Panc1 (cell line): ENCODE data around the gene KIF7. TPM values are rescaled to one million over a fixed set of nuclear protein-coding genes. Genes with fewer than 3 reads are reported as not detected.

ENCODE experiments used
- ATAC-seq: fragments of 200-7000 bp; cut with Tn5 transposase; 2 replicates; pipeline ENCODE4 v1.9.1; 2020; ENCODE audit warnings: mild to moderate bottlenecking, moderate library complexity
- BruUV-seq: library from RNA; stranded (reverse); fragments of 400-500 nt; replicated peaks from 2 replicates; lab custom pipeline; 2021; lab: Mats Ljungman, UMichigan
- CTCF ChIA-PET: fragments of 300-600 bp; sonication (Branson Sonifier 250); formaldehyde crosslinking; loops from one replicate; lab custom pipeline; 2022; ENCODE audit warnings: antibody characterized with exemption; lab: Charles Lee
- POLR2A ChIA-PET: fragments of 300-600 bp; sonication (Branson Sonifier 250); formaldehyde crosslinking; loops from one replicate; lab custom pipeline; 2022; ENCODE audit warnings: antibody characterized with exemption; lab: Charles Lee
- DNase-seq: peaks from one replicate; pipeline ENCODE4 v3.0.0-alpha.2; 2010; ENCODE audit warnings: low read depth, low spot score
- H3K27ac ChIP-seq: 2 replicates; pipeline ENCODE4 v1.5.1; 2011; ENCODE audit warnings: mild to moderate bottlenecking, low read length, inconsistent platforms
- H3K27me3 ChIP-seq: fragments of 200-500 bp; sonication (Bioruptor generic); 2 replicates; pipeline ENCODE4 v1.6.0; 2014; ENCODE audit warnings: low read length, inconsistent platforms; ENCODE audit not compliant: control insufficient read depth, insufficient read depth
- H3K36me3 ChIP-seq: fragments of 200-500 bp; sonication (Bioruptor generic); 2 replicates; pipeline ENCODE4 v1.5.1; 2014; ENCODE audit warnings: inconsistent platforms, mild to moderate bottlenecking, low read length, moderate library complexity; ENCODE audit not compliant: control insufficient read depth, insufficient read depth
- H3K4me1 ChIP-seq: 2 replicates; pipeline ENCODE4 v1.5.1; 2011; ENCODE audit warnings: inconsistent platforms, mild to moderate bottlenecking, low read length, moderate library complexity; ENCODE audit not compliant: control insufficient read depth, insufficient read depth
- H3K4me3 ChIP-seq, 2 experiments: 2 replicates each; pipeline ENCODE4 v1.5.1; 2011 to 2012; ENCODE audit warnings: low read depth in 2 of 2, low read length in 2 of 2, mild to moderate bottlenecking in 2 of 2, inconsistent platforms in 1 of 2, moderate library complexity in 1 of 2
- H3K9me3 ChIP-seq: fragments of 200-500 bp; sonication (Bioruptor generic); 2 replicates; pipeline ENCODE4 v1.5.1; 2014; ENCODE audit warnings: low read depth, mild to moderate bottlenecking, inconsistent platforms, low read length, moderate library complexity; ENCODE audit not compliant: control insufficient read depth, insufficient read depth
- POLR2AphosphoS5 ChIP-seq: IDR thresholded peaks from 2 replicates; pipeline ENCODE4 v1.6.1; 2012; ENCODE audit warnings: mild to moderate bottlenecking, low read depth, low read length, moderate library complexity
- SIN3A ChIP-seq: IDR thresholded peaks from 2 replicates; pipeline ENCODE4 v1.6.1; 2012; ENCODE audit warnings: low read depth, mild to moderate bottlenecking, low read length, moderate library complexity, borderline replicate concordance; ENCODE audit not compliant: insufficient read depth
- TCF7L2 ChIP-seq: IDR thresholded peaks from 2 replicates; pipeline ENCODE4 v1.6.1; 2011; ENCODE audit warnings: mild to moderate bottlenecking, low read depth, low read length, inconsistent platforms
- in situ Hi-C: cut with HindIII; loops from 2 replicates; pipeline ENCODE4 v1.10.0; 2016; ENCODE audit warnings: low sequenced_read_pairs, low pct_unique_long_range_greater_than_20kb
- intact Hi-C: fragments of 100-400 bp; cut with micrococcal nuclease; formaldehyde crosslinking; loops from one replicate; pipeline ENCODE4 v1.10.0; 2022; ENCODE audit not compliant: unreplicated experiment
- total RNA-seq: library from RNA; stranded (reverse); gene quantifications from one replicate; pipeline ENCODE4 v1.2.1, GENCODE V29; 2021; ENCODE audit not compliant: unreplicated experiment
- TF ChIP-seq, protein P1 (sequence below): fragments of 450-650 bp; IDR thresholded peaks from 2 replicates; pipeline ENCODE4 v1.5.1; 2017; ENCODE audit warnings: mild to moderate bottlenecking
- TF ChIP-seq, protein P2 (sequence below), 2 experiments: IDR thresholded peaks; 2 replicates each; pipeline ENCODE4 v1.6.1; 2011 to 2012; ENCODE audit warnings: low read depth in 2 of 2, control low read depth in 1 of 2, low read length in 1 of 2, mild to moderate bottlenecking in 1 of 2, moderate library complexity in 1 of 2; ENCODE audit not compliant: insufficient read depth in 1 of 2

KIF7 gene
- total RNA-seq, 1 experiment from 2014 or later = 6.5 TPM

DNA sequence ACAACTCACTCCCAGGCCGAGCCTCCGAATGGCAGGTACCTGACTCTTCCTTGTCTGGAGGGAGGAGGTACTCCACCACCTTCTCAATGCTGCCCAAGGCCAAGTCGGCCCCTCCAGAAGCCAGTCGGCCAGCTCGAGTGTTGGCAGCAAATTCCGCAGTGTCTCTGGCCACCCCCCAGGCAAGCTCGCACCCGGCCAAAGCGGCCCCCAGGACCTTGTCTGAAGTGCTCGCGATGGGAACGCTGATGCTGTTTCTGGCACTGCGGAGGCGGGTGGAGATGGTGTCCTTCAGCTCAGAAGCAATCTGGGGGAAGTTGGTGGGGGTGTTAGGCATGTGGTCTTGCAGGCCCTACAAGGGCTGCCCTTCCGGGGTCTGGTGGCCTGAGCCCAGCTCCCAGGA is 14.7 kb upstream of the KIF7 start:
- peaks cover 11% of the 10 kb centered on the region for H3K4me1 ChIP-seq
- POLR2A ChIA-PET = no interaction called here
- TF ChIP-seq TCF7L2 (no peak), POLR2AphosphoS5 (no peak), SIN3A (no peak)
- TF ChIP-seq, protein P1, sequence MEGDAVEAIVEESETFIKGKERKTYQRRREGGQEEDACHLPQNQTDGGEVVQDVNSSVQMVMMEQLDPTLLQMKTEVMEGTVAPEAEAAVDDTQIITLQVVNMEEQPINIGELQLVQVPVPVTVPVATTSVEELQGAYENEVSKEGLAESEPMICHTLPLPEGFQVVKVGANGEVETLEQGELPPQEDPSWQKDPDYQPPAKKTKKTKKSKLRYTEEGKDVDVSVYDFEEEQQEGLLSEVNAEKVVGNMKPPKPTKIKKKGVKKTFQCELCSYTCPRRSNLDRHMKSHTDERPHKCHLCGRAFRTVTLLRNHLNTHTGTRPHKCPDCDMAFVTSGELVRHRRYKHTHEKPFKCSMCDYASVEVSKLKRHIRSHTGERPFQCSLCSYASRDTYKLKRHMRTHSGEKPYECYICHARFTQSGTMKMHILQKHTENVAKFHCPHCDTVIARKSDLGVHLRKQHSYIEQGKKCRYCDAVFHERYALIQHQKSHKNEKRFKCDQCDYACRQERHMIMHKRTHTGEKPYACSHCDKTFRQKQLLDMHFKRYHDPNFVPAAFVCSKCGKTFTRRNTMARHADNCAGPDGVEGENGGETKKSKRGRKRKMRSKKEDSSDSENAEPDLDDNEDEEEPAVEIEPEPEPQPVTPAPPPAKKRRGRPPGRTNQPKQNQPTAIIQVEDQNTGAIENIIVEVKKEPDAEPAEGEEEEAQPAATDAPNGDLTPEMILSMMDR = no peak
- TF ChIP-seq, protein P2, sequence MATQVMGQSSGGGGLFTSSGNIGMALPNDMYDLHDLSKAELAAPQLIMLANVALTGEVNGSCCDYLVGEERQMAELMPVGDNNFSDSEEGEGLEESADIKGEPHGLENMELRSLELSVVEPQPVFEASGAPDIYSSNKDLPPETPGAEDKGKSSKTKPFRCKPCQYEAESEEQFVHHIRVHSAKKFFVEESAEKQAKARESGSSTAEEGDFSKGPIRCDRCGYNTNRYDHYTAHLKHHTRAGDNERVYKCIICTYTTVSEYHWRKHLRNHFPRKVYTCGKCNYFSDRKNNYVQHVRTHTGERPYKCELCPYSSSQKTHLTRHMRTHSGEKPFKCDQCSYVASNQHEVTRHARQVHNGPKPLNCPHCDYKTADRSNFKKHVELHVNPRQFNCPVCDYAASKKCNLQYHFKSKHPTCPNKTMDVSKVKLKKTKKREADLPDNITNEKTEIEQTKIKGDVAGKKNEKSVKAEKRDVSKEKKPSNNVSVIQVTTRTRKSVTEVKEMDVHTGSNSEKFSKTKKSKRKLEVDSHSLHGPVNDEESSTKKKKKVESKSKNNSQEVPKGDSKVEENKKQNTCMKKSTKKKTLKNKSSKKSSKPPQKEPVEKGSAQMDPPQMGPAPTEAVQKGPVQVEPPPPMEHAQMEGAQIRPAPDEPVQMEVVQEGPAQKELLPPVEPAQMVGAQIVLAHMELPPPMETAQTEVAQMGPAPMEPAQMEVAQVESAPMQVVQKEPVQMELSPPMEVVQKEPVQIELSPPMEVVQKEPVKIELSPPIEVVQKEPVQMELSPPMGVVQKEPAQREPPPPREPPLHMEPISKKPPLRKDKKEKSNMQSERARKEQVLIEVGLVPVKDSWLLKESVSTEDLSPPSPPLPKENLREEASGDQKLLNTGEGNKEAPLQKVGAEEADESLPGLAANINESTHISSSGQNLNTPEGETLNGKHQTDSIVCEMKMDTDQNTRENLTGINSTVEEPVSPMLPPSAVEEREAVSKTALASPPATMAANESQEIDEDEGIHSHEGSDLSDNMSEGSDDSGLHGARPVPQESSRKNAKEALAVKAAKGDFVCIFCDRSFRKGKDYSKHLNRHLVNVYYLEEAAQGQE (IDR thresholded peaks at IDR 0.05; ENCODE audit: insufficient read depth in 1 of 2, low read depth in 2 of 2, low read length in 1 of 2) = no peak

DNA sequence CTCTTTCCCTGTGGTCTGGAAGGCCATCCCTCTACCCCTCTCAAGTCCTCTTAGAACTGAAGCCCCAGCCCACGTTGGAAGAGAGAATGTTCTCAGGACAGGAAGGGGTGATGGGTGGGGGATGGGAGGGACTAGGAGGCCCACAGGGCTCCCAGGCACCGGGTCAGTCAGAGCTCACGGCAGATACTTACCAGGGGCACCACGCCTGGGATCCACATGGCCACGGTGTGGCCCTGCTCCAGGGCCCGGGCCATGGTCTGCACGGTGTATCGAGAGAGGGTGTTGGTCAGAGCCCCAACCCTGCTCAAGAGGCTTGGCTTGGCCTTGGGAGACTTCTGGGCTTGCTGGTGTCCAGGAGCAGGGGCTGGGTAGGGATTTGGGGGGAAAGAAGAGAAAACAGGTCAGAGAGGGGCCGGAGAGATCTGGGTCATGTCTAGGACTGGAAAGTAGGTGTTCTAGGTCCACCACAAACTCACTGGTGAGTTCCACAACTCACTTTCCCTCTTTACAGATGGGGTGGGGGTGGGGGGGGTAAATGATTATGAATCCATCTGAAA is 14.1 kb upstream of the KIF7 start:
- intact Hi-C loops = no loop called here
- ChIA-PET POLR2A (no interaction called here), CTCF (no interaction called here)
- TF ChIP-seq SIN3A = no peak
- TF ChIP-seq, protein P1 = no peak
- no peak for TF ChIP-seq TCF7L2
- TF ChIP-seq, protein P2 (IDR thresholded peaks at IDR 0.05; ENCODE audit: insufficient read depth in 1 of 2, low read depth in 2 of 2, low read length in 1 of 2) = no peak
- no peak for TF ChIP-seq POLR2AphosphoS5
- no TSS peak for BruUV-seq
- Histone ChIP-seq H3K9me3 (no peaks in the 10 kb centered on the region), H3K4me1 (peaks cover 12% of the 10 kb centered on the region), H3K4me3 (no peak overlapping the region), H3K27me3 (no peaks in the 10 kb centered on the region), H3K36me3 (no peaks in the 10 kb centered on the region), H3K27ac (no peak overlapping the region)
- no peak for ATAC-seq
- no peak for DNase-seq
- in situ Hi-C loops = no loop called here

More for the DNA sequence above, 14.7 kb upstream of the KIF7 start:
- no peak for DNase-seq
- Histone ChIP-seq H3K27me3 (no peaks in the 10 kb centered on the region), H3K9me3 (no peaks in the 10 kb centered on the region), H3K27ac (no peak overlapping the region), H3K4me3 (no peak overlapping the region), H3K36me3 (no peaks in the 10 kb centered on the region)
- in situ Hi-C loops (no loop called here), intact Hi-C loops (no loop called here)
- no peak for ATAC-seq
- CTCF ChIA-PET = no interaction called here
- no TSS peak for BruUV-seq
